Stimulated activated CD8-positive, alpha-beta memory T cell treated with anti-CD3 and anti-CD28 coated beads, Interleukin-15, amount 100 ng/mL, for 1 hour (primary cell): Measurements from ENCODE around the gene TBX10.
"Not testable (repeated sequence)": the region's sequence is repeated elsewhere in the genome, so short reads cannot be mapped to it uniquely, and the experiment has no call there.

Experiments used
- DNase-seq: peaks from one replicate; pipeline ENCODE4 v3.0.0-alpha.2; 2020; ENCODE audit warnings: low read depth

Gene TBX10

GRCh38 chr11:67639438-67639859, at the start of gene TBX10:
TBX10 (minus strand) TSS chr11:67639763; CDS start chr11:67639472, 291 bp downstream.
- DNase-seq, result no peak

GRCh38 chr11:67689178-67689577, 49.6 kb upstream of the TBX10 start:
- DNase-seq, result no peak

- no peak for DNase-seq
Measured at GRCh38 chr11:67687986-67688385, 48.4 kb upstream of the TBX10 start.

- DNase-seq, result not testable (repeated sequence)
Measured at GRCh38 chr11:67685641-67686332, 46.2 kb upstream of the TBX10 start.

GRCh38 chr11:67682126-67683034, 42.8 kb upstream of the TBX10 start:
- DNase-seq, result not testable (repeated sequence)

GRCh38 chr11:67680696-67681470, 41.3 kb upstream of the TBX10 start:
- no peak for DNase-seq

- DNase-seq, result no peak
Measured at GRCh38 chr11:67675058-67675747, 35.6 kb upstream of the TBX10 start.

- DNase-seq, result no peak
Measured at GRCh38 chr11:67674442-67674871, 34.9 kb upstream of the TBX10 start, which contains the start of gene ALDH3B2. ALDH3B2 (minus strand) TSS chr11:67674623; CDS start chr11:67666935, 7,688 bp downstream.

- DNase-seq, result no peak
Measured at GRCh38 chr11:67673902-67674301, 34.3 kb upstream of the TBX10 start.

- DNase-seq, result no peak
Measured at GRCh38 chr11:67673358-67673757, 33.8 kb upstream of the TBX10 start.

- no peak for DNase-seq
Measured at GRCh38 chr11:67671211-67671520, 31.6 kb upstream of the TBX10 start.

GRCh38 chr11:67670316-67671210, 31.0 kb upstream of the TBX10 start:
- no peak for DNase-seq

GRCh38 chr11:67668192-67668551, 28.6 kb upstream of the TBX10 start:
- DNase-seq, result no peak

GRCh38 chr11:67667490-67668191, 28.1 kb upstream of the TBX10 start:
- DNase-seq, result no peak

GRCh38 chr11:67666676-67667489, 27.3 kb upstream of the TBX10 start:
- DNase-seq, result no peak

GRCh38 chr11:67666303-67666645, 26.7 kb upstream of the TBX10 start:
- no peak for DNase-seq

GRCh38 chr11:67665541-67666302, 26.2 kb upstream of the TBX10 start:
- no peak for DNase-seq

GRCh38 chr11:67664696-67665540, 25.4 kb upstream of the TBX10 start:
- DNase-seq, result no peak
